Mononuclear cell (primary cell): Measurements from ENCODE around the gene CCR2. TPM values are rescaled to one million over a fixed set of nuclear protein-coding genes. Genes with fewer than 3 reads are reported as not detected.
A peak's percentile ranks its signal among the peaks of the same experiment; 100 is the strongest.
"Not testable (repeated sequence)": the region's sequence is repeated elsewhere in the genome, so short reads cannot be mapped to it uniquely, and the experiment has no call there.

Source experiments
- H3K27me3 ChIP-seq: 2 replicates; pipeline ENCODE4 v1.6.0; 2011; ENCODE audit warnings: low read length, control low read depth; ENCODE audit not compliant: insufficient read depth
- H3K4me1 ChIP-seq: 2 replicates; pipeline ENCODE4 v1.5.1; 2011; ENCODE audit warnings: mild to moderate bottlenecking, low read length, control low read depth; ENCODE audit not compliant: insufficient read depth
- H3K4me3 ChIP-seq: 2 replicates; pipeline ENCODE4 v1.5.1; 2011; ENCODE audit warnings: mild to moderate bottlenecking, low read length, moderate library complexity
- H3K9me3 ChIP-seq: 2 replicates; pipeline ENCODE4 v1.5.1; 2011; ENCODE audit warnings: low read depth, mild to moderate bottlenecking, control low read depth, low read length
- total RNA-seq: library from RNA; depleted of rRNA; stranded (reverse); fragments of >200 nt; gene quantifications from one replicate; pipeline ENCODE4 v1.2.3, GENCODE V29; 2012

The CCR2 gene
- 6.9 TPM for total RNA-seq

DNA sequence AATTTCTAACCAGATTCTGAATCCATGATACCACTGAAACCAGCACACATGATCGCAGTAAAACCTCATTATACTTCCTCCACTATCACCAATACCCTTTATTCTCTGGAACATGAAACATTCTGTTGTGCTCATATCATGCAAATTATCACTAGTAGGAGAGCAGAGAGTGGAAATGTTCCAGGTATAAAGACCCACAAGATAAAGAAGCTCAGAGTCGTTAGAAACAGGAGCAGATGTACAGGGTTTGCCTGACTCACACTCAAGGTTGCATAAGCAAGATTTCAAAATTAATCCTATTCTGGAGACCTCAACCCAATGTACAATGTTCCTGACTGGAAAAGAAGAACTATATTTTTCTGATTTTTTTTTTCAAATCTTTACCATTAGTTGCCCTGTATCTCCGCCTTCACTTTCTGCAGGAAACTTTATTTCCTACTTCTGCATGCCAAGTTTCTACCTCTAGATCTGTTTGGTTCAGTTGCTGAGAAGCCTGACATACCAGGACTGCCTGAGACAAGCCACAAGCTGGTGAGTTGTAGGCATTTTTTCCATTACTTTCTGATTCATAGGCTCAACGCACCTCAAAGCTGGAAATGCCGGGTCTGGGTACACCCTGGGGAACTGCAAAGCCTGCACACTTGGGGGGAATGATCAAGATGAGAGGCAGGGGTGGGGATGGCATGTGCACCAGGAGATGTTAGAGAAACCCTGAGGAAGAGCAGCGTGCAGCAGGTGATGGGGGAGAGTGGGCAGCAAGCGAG is at the start of gene CCR2:
Gene CCR2, plus strand, starts transcription at position 465 of the 764 bp plus-strand sequence. CDS start 3,417 bp downstream, outside the sequence.
- H3K27me3 ChIP-seq = no peaks in the 10 kb centered on the region
- peak within 1 kb of the TSS; percentile 43 for H3K4me3 ChIP-seq
- H3K9me3 ChIP-seq = no peaks in the 10 kb centered on the region
- H3K4me1 ChIP-seq = peaks cover 85% of the 10 kb centered on the region

DNA sequence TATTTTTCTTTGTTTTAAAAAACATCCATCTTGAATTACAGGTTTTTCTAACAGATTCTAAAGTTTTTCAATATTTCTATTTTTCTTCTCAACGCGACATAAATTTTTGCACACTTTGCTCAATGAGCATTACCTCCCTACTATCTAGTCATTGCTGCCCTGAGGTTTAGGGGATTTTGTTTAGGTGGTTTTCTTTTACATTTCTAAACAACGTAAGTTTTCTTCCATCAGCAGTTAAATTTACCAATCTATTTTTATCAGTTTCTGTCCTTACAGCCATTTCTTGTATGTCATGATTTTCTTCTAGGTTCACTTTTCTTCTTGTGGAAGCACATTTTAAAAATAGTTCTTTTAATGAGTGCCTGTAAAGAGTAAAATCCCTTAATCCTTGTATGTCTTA is 49.2 kb upstream of the CCR2 start:
- H3K4me1 ChIP-seq = peaks cover 37% of the 10 kb centered on the region
- H3K27me3 ChIP-seq = no peaks in the 10 kb centered on the region
- no peaks in the 10 kb centered on the region for H3K9me3 ChIP-seq
- H3K4me3 ChIP-seq = no peak overlapping the region

DNA sequence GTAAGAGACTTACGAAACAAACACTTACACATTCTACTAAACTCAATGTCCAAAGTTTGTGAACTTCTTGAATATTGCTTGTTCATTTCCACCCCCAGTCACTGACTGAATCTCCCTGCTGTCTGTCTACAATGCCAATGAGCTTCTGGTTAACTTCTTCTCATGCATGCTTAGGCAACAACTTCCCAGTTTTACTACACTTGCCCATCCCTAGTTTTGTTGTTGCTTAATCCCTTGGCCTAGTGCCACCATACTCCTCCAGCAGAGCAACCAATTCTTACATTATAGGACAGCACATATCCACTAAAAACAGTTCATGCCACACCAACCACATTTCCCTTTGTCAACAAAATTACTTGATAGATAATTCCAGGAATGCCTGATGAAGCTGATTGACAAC is 40.9 kb upstream of the CCR2 start:
- no peak overlapping the region for H3K4me3 ChIP-seq
- peaks cover 63% of the 10 kb centered on the region for H3K4me1 ChIP-seq
- no peaks in the 10 kb centered on the region for H3K27me3 ChIP-seq
- no peaks in the 10 kb centered on the region for H3K9me3 ChIP-seq

DNA sequence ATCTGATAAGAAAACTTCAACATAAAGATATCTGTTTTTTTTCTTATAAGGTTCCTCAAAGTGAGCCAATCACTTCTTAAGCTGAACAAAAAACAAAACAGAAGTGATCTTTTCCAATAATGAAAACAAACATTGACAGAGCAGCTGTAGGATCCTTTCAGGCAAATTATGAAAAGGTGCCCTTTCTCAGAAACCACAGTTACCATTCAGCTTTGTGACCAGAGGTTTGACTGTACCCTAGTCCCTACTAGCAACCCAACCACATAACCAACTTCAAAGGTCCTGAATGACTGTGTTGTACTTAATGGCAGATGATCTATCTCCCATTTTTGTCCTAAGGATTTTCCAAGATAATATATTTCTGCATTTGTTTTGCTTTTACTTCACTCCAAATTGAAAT is 39.4 kb upstream of the CCR2 start:
- H3K27me3 ChIP-seq = no peaks in the 10 kb centered on the region
- H3K4me1 ChIP-seq = peaks cover 73% of the 10 kb centered on the region
- no peak overlapping the region for H3K4me3 ChIP-seq
- H3K9me3 ChIP-seq = no peaks in the 10 kb centered on the region

DNA sequence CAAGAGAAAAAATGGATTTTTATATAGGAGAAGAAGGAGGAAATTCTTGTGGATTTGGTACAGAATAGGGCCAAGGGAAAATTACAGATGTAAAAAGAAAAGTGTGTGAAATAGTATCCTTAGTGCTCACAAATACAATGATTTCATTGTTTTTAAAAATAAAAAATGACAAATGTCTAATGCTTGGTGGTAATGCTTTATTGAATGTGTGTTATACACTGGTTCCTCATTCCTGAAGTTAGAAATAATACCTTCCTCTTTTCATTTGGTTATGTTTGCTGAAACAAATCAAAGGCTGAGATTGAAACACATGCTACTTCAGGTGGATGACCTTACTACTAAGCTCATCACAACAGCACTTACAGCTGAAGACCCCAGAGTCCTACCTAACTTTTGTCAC is 37.7 kb upstream of the CCR2 start:
- Histone ChIP-seq H3K4me1 (peaks cover 74% of the 10 kb centered on the region), H3K9me3 (no peaks in the 10 kb centered on the region), H3K27me3 (no peaks in the 10 kb centered on the region), H3K4me3 (no peak overlapping the region)

DNA sequence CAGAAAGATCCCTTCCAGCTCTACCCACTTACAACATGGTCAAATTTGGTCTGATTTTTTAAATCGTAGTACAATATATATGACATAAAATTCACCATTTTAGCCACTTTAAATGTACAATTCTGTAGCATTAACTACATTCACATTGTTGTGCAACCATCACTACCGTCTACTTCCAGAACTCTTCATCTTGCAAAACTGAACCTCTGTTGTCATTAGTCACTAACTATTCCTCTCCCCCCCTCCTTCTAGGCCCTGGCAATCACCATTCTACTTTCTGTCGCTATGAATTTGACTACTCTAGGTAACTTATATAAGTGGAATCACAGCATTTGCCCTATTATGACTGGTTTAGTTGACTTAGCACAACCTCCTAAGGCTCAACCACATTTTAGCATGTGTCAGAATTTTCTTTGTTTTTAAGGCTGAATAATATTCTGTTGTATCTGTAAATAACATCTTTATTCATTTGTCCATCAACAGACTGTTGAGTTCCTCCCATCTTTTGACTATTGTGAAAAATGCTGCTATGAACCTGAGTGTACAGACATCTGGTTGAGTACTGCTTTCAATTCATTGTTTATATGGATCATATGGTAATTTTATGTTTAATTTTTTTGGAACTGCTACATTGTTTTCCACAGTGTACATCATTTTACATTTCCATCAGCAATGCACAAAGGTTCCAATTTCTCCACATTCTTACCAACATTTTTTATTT is 35.5 kb upstream of the CCR2 start:
- Histone ChIP-seq H3K27me3 (no peaks in the 10 kb centered on the region), H3K9me3 (no peaks in the 10 kb centered on the region), H3K4me1 (peaks cover 74% of the 10 kb centered on the region), H3K4me3 (no peak overlapping the region)

DNA sequence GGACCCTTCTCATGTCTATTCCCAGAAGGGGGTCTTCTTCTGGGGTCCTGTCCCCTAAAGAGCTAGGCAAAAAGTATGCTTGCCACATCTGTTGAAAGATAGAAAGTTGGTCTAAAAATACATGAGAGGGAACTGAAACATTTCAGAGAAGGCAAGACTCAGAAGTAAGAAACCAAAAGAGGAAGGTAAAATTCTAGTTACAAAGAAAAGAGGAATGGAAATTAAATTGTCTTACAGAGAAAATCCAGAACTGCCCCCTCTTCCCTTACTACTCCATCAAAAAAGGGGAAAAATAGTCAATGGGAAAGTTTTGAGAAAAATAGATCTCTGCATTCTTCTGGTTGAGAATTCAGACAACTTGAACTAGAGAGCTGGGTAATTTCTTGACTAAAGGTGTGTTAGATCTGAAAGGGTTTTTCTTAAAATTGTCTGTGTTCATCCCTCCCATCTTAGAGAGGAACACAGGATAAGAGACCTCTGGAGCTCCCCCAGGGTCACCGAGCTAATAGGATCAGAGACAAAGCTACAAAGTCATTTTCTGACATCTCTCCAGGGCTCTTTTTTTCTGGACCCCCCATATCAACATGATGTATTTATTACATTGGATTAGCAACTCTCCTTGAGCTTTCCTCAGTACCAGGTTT is 32.3 kb upstream of the CCR2 start:
- Histone ChIP-seq H3K4me3 (no peak overlapping the region), H3K27me3 (no peaks in the 10 kb centered on the region), H3K4me1 (peaks cover 81% of the 10 kb centered on the region), H3K9me3 (no peaks in the 10 kb centered on the region)

DNA sequence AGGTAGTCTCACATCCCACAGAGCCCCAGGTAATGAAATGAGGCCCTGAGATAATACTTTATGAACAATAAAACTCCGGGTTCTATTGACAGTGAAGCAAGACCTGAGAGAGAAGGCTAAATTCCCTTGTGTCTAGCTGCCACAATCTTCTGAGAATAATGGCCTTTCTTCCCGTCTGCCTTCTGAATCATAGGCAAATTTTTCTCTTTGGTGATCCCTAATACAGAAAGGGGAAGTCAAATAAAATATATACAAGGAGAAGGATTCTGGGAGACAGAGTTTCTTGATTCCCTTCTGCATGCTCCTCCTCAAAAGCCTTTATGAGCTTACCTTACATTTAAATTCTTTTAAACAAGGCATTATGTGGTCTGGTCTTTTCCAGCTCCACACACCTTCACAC is 29.9 kb upstream of the CCR2 start:
- peaks cover 59% of the 10 kb centered on the region for H3K4me1 ChIP-seq
- no peaks in the 10 kb centered on the region for H3K9me3 ChIP-seq
- no peak overlapping the region for H3K4me3 ChIP-seq
- no peaks in the 10 kb centered on the region for H3K27me3 ChIP-seq

DNA sequence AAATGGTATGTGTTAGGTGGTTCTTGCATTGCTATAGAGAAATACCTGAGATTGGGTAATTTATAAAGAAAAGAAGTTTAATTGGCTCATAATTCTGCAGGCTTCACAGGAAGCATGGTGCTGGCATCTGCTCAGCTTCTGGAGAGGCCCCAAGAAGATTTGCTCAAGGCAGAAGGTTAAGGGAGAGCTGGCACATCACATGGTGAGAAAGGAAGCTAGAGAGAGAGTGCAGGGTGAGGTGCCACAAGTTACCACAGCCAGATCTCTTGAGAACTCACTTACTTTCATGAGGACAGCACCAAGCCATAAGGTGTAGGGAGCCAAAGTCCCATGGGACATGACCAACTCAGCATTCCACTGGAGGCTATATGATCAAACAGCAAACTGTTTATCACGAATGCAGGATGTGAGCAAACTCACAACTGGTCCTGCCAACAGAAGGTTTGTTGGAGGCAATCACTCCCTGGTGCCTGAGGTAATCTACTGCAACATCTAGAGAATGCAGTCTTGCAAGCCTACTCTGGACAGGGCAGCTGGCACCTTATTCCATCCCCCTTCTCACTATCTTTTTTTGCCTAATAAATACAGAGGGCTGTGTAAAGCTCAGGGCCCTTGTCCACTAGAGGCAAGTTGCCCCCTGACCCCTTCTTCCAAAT is 28.1 kb upstream of the CCR2 start:
- Histone ChIP-seq H3K4me3 (no peak overlapping the region), H3K27me3 (no peaks in the 10 kb centered on the region), H3K9me3 (no peaks in the 10 kb centered on the region), H3K4me1 (peaks cover 52% of the 10 kb centered on the region)

DNA sequence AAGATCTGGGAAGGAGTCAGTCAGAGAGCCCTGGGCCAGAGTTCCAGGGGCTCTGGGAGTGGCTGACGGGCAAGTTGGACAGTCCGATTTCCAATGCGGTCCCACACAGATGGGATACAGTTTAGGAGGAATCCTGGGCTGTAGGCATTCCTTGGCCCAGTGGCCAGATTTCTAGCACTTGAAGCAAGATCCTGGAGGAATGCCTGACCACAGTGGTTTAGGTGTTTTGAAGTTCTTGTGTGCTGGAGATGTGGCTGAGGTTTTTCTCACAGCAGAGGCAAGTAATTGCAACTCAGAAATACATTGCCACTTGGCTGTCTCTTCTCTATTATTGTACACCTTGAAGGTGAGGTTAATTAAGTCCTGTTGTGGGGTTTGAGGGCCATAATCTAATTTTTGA is 23.2 kb upstream of the CCR2 start:
- H3K27me3 ChIP-seq, H3K4me1 ChIP-seq, H3K9me3 ChIP-seq, H3K4me3 ChIP-seq: not testable (repeated sequence)

DNA sequence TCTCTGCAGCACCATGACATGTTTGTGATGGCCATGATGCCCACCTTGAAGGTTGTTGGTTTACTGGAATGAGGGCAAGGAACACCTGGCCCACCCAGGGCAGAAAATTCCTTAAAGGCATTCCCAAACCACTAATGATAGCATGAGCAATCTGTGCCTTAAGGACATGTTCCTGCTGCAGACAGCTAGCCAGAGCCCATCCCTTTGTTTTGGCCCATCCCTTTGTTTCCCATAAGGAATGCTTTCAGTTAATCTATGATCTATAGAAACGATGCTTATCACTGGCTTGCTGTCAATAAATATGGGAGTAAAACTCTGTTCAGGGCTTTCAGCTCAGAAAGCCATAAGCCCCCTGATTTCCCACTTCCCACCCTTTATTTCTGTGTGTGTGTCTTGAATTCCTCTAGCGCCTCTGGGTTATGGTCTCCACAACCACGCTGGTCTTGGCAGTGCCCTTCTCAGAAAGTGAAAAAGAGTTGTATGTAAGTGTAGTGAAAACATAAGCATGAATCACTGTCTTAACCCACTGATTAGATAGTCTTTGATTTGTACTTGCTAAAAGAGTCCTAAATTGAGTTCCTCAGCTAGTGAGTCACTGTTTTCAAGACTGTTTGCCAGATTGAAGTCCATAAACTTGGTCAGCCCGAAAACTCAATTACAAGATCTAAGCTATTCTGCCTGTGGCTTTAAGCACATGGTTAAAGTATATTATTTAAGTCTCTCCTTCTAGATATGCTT is 19.0 kb upstream of the CCR2 start:
- peaks cover 12% of the 10 kb centered on the region for H3K9me3 ChIP-seq
- H3K27me3 ChIP-seq = no peaks in the 10 kb centered on the region
- no peak overlapping the region for H3K4me3 ChIP-seq
- H3K4me1 ChIP-seq = peaks cover 5% of the 10 kb centered on the region

DNA sequence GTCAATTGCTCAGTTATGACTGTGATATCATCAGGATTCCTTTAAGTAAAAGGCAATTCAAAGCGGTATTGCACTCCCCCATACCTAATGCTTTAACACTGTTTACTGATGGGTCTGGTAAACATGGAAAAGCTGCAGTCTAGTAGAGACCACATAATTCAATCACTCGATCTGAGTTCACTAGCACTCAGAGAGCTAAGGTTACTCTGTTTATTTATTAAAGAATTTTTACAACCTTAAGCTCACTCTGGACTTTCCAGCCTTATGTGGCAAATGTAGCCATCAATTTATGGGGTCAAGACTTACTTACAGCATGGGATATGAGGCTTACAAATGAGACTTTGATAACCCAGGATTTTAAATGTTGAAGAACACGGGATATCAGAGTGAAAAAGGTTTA is 18.4 kb upstream of the CCR2 start:
- Histone ChIP-seq H3K4me3 (no peak overlapping the region), H3K27me3 (no peaks in the 10 kb centered on the region), H3K4me1 (peaks cover 5% of the 10 kb centered on the region), H3K9me3 (peaks cover 13% of the 10 kb centered on the region)

DNA sequence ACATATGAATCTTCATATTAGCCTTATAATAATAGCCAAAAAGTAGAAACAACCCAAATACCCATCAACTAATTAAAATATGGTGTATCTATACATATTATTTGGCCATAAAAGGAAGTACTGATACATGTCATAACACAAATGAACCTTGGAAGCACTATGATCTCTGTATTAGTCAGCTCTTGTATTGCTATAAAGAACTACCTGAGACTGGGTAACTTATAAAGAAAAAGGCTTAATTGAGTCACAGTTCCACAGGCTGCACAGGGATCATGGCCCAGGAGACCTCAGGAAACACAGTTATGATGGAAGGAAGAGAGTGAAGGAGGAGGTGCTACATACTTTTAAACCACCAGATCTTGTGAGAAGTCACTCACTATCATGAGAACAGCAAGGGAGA is 16.0 kb upstream of the CCR2 start:
- Histone ChIP-seq H3K27me3 (no peaks in the 10 kb centered on the region), H3K4me1 (peaks cover 5% of the 10 kb centered on the region), H3K4me3 (no peak overlapping the region), H3K9me3 (peaks cover 13% of the 10 kb centered on the region)

DNA sequence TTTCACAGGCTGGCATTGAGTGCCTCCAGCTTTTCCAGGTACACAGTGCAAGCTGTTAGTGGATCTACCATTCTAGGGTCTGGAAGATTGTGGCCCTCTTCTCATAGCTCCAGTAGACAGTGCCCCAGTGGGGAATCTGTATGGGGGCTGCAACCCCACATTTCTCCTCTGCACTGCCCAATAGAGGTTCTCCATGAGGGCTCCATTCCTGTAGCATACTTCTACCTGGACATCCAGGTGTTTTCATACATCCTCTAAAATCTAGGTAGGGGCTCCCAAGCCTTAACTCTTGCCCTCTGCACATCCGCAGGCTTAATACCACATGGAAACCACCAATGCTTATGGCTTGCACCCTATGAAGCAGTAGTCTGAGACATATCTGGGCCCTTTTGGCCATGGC is 15.1 kb upstream of the CCR2 start:
- Histone ChIP-seq H3K4me1 (no peaks in the 10 kb centered on the region), H3K27me3 (no peaks in the 10 kb centered on the region), H3K9me3 (peaks cover 13% of the 10 kb centered on the region), H3K4me3 (no peak overlapping the region)
